HL-60/S4 treated with retinoic acid at 250 ng/mL for 4 days and 3 days (cell line): ENCODE measurements around the gene CNPY1.
"Not testable (repeated sequence)": the region's sequence is repeated elsewhere in the genome, so short reads cannot be mapped to it uniquely, and the experiment has no call there.

Experiments used
- in situ Hi-C: fragments of 300-500 bp; cut with MboI; formaldehyde crosslinking; loops from 2 replicates; pipeline ENCODE4 v1.7.0; 2022; ENCODE audit warnings: low sequenced_read_pairs

The CNPY1 gene

GRCh38 chr7:155546449-155546848 lies at the start of gene CNPY1:
Gene CNPY1, minus strand, starts transcription at chr7:155546559. Its CDS starts 630 bp downstream, at chr7:155545929.
- in situ Hi-C loops: not testable (repeated sequence)

DNA sequence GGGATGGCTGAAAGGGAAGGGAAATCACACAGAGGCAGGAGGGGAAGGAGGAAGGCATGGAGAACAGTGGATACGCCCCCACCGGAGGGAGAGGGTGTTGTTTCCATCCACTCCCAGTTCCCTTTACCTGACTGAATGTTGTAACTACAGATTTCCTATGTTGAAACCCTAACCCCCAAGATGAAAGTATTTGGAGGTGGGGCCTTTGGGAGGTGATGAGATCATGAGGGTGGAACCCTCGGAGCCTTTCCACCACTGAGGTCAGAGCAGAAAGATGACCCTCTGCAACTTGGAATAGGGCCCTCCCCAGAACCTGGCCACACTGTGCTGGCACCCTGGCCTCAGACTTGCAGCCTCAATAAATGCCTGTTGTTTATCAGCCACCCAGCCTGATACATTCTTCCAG lies 48.6 kb upstream of the CNPY1 start:
- in situ Hi-C loops: no loop called here

DNA sequence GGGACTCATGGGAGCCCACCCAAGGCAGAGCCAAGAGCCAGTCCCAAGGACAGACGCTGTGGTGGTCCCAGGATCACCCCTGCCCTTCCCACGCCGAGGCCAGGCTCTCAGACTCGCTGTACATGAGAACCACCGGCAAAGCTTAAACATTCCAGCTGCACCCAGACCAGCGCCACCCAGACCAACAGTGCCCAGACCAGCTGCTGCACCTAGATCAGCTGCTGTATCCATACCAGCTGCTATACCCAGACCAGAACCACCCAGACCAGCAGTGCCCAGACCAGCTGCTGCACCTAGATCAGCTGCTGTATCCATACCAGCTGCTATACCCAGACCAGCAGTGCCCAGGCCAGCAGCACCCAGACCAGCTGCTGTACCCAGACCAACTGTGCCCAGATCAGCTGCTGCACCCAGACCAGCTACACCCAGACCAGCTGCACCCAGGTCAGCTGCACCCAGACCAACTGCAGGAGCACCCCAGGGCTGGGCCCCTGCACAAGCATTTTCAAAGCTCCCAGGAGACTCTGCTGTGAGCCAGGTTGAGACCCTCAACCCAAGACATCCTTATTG lies 47.9 kb upstream of the CNPY1 start:
- in situ Hi-C loops: no loop called here

DNA sequence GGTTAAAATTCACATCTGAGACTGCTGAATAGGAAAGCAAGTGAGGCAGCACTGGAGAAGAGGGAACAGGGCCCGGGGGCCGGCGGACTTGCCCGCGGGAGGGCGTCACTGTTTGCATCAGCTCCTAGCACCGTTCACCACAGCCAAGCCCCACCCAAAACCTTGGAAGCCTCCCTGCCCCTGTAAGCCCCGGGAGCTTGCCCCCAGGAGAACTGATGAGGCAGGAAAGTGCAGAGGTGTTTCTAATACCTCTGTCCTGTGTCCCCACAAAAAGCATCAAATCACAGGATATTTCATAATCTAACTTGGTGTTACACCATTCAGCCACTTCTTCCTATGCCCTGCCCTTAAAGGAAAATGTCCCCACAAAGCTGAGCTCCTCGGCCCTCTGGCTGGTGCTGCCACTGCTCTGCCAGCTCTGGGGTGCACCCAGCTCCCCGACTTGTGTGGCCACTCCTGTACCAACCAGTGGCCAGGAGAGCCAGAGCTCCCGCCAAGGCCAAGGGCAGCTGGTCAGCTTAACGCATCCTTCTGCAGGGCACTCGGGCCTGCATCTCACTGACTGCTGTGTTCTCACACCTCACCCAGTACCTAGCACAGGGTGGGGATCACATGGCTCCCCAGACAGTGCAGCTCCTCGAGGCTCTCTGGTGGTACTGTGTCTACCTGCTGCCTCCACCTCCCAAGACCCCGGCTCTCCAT lies 47.3 kb upstream of the CNPY1 start:
- in situ Hi-C loops: no loop called here

GRCh38 chr7:155591055-155591775 lies 44.9 kb upstream of the CNPY1 start:
- in situ Hi-C loops: no loop called here

DNA sequence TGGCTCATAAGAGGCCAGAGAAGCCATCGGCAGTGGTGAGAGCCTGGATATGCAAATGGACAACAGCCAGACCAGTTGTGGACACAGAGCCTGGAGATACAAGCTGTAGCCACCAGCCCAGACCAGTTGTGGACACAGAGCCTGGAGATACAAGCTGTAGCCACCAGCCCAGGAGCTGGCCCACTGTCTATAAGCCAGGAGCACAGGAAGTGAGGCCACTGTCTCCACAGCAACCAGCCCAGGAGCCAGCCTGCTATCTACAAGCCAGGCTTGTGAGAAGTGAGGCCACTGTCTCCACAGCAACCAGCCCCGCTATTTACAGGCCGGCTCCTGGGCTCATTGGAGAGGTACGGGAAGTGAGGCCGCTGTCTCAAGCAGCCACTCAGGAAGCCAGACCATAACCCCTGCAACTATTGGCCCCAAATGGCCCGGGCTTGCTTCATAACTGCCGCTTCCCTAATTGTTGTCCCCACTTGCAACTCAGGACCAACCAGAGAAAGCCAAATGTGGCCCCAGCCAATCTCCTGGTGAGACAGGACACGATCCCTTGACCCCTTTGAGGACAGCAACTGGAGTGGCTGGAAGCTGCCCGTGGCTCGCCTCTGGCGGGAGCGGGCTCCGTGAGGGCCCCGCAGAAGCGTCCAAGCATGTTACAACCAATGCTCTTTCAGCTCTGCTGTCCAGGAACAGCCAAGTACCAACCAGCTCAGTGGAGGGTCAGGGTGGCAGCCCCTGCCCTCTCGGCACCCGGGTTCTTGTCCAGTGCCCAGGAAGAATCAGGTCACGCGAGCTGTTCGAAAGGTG lies 44.1 kb upstream of the CNPY1 start:
- in situ Hi-C loops: no loop called here

DNA sequence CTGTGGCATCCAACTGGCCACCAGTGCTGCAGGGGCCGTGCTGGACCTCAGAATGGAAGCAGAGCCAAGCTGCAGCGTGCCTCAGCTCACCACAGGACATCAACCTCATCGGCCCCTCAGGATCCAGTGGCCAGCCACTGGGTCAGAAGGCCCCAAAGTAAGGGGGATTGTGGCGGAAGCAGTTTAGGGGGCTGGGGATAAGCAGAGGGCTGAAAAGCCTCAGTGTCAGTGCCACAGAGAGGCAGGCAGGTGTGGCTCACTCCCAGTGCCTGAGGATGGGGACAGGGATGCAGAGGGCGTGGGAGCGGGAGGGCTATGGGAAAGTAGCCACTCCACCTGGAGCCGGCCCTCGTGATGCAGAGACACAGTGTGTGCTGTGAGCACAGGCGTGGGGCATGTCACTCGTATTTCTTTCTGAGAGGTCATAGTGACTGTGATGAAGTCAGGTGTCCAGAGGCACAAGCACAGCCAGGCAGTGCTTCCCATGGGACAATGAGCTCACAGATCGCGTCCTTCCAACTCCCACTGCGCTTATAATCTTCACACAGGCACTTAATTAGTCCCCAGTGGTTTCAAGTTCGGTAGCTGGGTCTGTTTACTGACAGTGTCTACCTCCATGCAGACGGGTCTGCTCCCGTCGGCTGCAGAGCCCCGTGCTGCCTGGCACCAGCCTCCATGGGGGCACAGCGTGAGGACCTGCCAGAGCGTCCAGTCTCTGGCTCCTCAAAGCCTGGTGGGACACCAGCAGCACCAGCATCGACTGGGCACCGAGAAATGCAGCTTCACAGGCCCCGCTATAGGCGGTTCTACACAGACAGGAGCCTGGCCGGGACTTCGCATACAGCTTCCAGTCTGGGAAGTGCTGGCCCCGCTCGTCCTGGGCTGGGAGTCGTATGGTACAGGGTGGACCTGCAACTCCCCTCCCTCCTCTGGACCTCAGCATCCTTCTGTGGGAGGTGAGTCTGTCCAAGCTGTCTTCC lies 42.9 kb upstream of the CNPY1 start:
- in situ Hi-C loops: no loop called here

DNA sequence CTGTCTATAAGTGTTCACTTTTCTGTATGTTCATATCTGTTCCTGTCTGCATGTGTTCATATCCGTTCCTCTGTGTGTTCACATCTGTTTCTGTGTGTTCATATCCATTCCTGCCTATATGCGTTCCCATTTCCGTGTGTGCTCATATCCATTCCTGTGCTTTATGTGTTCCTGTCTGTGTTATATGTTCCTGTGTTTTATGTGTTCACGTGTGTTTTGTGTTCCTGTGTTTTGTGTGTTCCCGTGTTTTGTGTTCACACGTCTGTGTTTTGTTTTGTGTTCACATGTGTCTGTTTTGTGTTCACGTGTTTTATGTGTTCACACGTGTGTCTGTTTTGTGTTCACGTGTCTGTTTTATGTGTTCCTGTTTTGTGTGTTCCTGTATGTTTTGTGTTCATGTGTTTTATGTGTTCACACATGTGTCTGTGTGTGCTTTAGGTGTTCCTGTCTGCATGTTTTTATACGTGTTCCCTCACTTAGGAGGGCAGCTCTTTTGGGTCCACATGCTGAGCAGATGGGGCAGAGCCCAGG lies 42.2 kb upstream of the CNPY1 start:
- in situ Hi-C loops: no loop called here

DNA sequence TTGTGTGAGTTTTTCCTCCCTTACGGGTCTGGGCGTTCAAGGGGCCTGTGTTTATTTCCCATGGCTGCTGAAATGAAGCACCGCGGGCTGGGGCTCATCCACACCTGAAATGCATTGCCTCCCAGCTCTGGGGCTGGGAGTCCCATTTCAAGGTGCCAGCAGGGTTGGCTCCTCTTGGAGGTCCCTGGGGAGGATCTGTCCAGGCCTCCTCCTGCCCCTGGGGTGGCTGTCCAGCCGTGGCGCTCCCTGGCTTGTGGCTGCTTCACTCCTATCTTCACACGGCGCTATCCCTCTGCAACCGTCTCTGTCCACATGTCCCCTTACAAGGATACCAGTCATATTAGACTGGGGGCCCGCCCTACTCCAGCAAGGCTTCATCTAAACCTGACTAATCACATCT lies 41.1 kb upstream of the CNPY1 start:
- in situ Hi-C loops: no loop called here

DNA sequence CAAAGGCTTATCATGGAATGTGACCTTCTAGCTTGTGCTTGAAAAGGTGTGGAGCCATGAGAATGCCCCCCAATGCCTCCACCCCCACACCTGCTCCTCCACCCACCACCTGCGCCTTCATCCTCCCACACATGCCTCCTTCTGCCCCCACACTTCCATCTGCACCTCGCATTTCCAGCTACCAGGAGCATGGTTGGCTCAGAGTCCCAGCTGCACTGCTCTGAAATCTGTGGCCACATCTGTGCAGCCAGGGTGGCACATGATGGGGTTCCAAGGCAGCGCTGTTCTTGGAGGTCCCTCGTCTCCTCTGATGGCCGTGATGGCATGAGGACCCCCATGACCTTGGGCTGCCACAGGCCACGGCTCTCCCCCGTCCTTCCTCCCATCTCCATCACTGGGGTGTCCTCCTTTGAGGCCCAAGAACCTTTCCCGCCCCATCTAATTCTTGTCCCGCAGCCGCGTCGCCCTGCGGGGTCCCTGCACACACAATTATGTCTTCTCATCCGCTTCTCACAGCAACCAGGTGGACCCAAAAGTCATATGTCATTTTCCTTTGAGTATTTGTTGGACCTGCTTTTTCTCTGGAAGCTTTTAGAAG lies 40.6 kb upstream of the CNPY1 start:
- in situ Hi-C loops: no loop called here

DNA sequence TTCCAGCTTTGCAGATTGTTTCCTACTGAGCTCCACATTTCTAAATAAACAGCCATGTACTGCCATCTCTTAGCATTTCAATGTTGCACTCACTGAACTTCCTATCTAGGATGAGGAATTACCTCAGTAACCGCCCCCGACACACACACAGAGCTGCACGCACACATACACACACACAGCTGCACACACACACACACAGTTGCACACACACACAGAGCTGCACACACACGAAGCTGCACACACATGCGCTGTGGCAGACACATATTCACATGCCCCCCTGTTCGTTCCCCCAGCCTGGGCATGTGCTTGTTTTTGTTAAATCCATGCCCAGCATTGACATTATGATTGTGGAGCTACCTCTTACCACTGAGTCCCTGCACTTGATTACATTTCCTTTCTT lies 39.6 kb upstream of the CNPY1 start:
- in situ Hi-C loops: no loop called here

DNA sequence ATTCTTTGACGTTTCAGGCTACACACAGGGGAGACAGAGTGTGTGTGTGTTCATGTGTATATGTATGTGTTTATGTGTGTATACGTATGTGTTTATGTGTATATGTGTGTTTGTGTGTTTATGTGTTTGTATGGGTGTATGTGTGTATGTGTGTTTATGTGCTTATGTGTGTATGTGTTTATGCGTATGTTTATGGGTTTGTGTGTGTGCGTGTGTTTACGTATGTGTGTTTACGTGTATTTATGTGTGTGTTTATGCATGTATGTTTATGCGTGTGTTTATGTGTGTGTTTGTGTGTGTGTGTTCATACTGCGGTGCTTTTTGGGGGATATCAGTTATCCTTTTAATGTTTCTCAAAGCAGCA lies 39.2 kb upstream of the CNPY1 start:
- in situ Hi-C loops: no loop called here

GRCh38 chr7:155584763-155585531 lies 38.6 kb upstream of the CNPY1 start:
- in situ Hi-C loops: no loop called here

GRCh38 chr7:155584261-155584660 lies 37.9 kb upstream of the CNPY1 start:
- in situ Hi-C loops: no loop called here

GRCh38 chr7:155583636-155584035 lies 37.3 kb upstream of the CNPY1 start:
- in situ Hi-C loops: no loop called here

GRCh38 chr7:155581954-155582353 lies 35.6 kb upstream of the CNPY1 start:
- in situ Hi-C loops: no loop called here

GRCh38 chr7:155581107-155581830 lies 34.9 kb upstream of the CNPY1 start:
- in situ Hi-C loops: no loop called here

GRCh38 chr7:155580367-155580766 lies 34.0 kb upstream of the CNPY1 start:
- in situ Hi-C loops: no loop called here
